ENCODE measurements around the gene GPR151. TPM values are rescaled to one million over a fixed set of nuclear protein-coding genes. Genes with fewer than 3 reads are reported as not detected.
A peak's percentile ranks its signal among the peaks of the same experiment; 100 is the strongest.

Gene GPR151
- total and polyA plus RNA-seq, 2 of the 4 experiments (the other 2 are of a cell fraction), result not detected

GRCh38 chr5:146560205-146560812 lies 44.3 kb upstream of the GPR151 start:
- intact Hi-C loops (cut with micrococcal nuclease), result no loop called here
- Histone ChIP-seq H3K18ac (ENCODE audit: low read depth, low read length) (no peak overlapping the region; the same call in 1 of the 2 replicates), H2BK20ac (ENCODE audit: low read depth, low read length) (no peak overlapping the region), H3K9ac (ENCODE audit: low read depth, low read length) (no peak overlapping the region), H2BK120ac (ENCODE audit: low read depth, low read length) (no peak overlapping the region), H4K20me1 (ENCODE audit: insufficient read depth, low read length) (no peaks in the 10 kb centered on the region), H3K14ac (replicated peaks; ENCODE audit: low read depth, low read length) (no peak overlapping the region), H4K5ac (ENCODE audit: low read depth, low read length) (no peak overlapping the region), H2AK5ac (ENCODE audit: low read depth, low read length) (no peak overlapping the region), H3K9me3 (ENCODE audit: control insufficient read depth, insufficient read depth, low read length) (no peaks in the 10 kb centered on the region), H2BK15ac (ENCODE audit: low read depth, low read length) (no peak overlapping the region), H2AFZ (replicated peaks; ENCODE audit: low read length, poor library complexity) (no peak overlapping the region), H4K8ac (ENCODE audit: low read depth in 2 of 2, low read length in 2 of 2) (peak overlapping the region in 1 of 2 experiments; percentile 57; a peak in 1 of 4 replicates), H3K27ac (ENCODE audit: insufficient read depth, low read length) (no peak overlapping the region), H3K9me1 (ENCODE audit: insufficient read depth, low read length) (no peaks in the 10 kb centered on the region), H2BK5ac (ENCODE audit: low read depth, low read length, poor library complexity, severe bottlenecking) (no peak overlapping the region), H4K91ac (ENCODE audit: insufficient read depth, low read depth, low read length) (no peak overlapping the region), H3K36me3 (ENCODE audit: control insufficient read depth, insufficient read depth, low read length) (no peaks in the 10 kb centered on the region), H3K27me3 (ENCODE audit: control insufficient read depth, insufficient read depth, low read length) (no peaks in the 10 kb centered on the region), H3K4me2 (ENCODE audit: low read depth, low read length) (no peak overlapping the region), H3K23ac (ENCODE audit: low read depth, low read length) (no peak overlapping the region), H3K56ac (ENCODE audit: extremely low read depth, insufficient read depth, low read length) (no peak overlapping the region), H3K4ac (ENCODE audit: low read depth, low read length) (no peak overlapping the region), H3K4me3 (ENCODE audit: insufficient read depth, low read depth, low read length) (no peak overlapping the region), H3K79me1 (ENCODE audit: low read depth in 1 of 2, low read length in 2 of 2) (no peaks in the 10 kb centered on the region), H2AK9ac (replicated peaks; ENCODE audit: low read depth, low read length, poor library complexity) (no peak overlapping the region), H3K4me1 (ENCODE audit: control insufficient read depth, insufficient read depth, low read length) (no peaks in the 10 kb centered on the region)
- POLR2A ChIA-PET (ENCODE audit: unreplicated experiment), result no interaction called here
- no peak for TF ChIP-seq RFX5 (IDR thresholded peaks at IDR 0.05; ENCODE audit: low read depth, low read length)
- no peak for TF ChIP-seq USF2 (IDR thresholded peaks at IDR 0.05; ENCODE audit: low read depth, low read length)
- no peak for TF ChIP-seq NFE2L2 (IDR thresholded peaks at IDR 0.05; ENCODE audit: low read depth, low read length)
- no peak for TF ChIP-seq FOS (IDR thresholded peaks at IDR 0.05; ENCODE audit: low read depth, low read length)
- no peak for TF ChIP-seq ELK1 (IDR thresholded peaks at IDR 0.05; ENCODE audit: borderline replicate concordance, low read depth, low read length)
- TF ChIP-seq CEBPB (IDR thresholded peaks at IDR 0.05; ENCODE audit: low read depth, low read length), result no peak
- TF ChIP-seq MAZ (IDR thresholded peaks at IDR 0.05; ENCODE audit: borderline replicate concordance, low read depth, low read length), result no peak
- TF ChIP-seq MAFK (IDR thresholded peaks at IDR 0.05; ENCODE audit: low read depth, low read length), result no peak
- no peak for TF ChIP-seq BHLHE40 (IDR thresholded peaks at IDR 0.05; ENCODE audit: low read depth, low read length)
- no peak for TF ChIP-seq MXI1 (IDR thresholded peaks at IDR 0.05; ENCODE audit: borderline replicate concordance, low read depth, low read length)
- no peak for TF ChIP-seq SMC3 (IDR thresholded peaks at IDR 0.05; ENCODE audit: low read depth, low read length)
- TF ChIP-seq RAD21 (IDR thresholded peaks at IDR 0.05; ENCODE audit: low read length), result no peak
- TF ChIP-seq POLR2A (IDR thresholded peaks at IDR 0.05; ENCODE audit: low read depth, low read length), result no peak
- TF ChIP-seq CHD1 (IDR thresholded peaks at IDR 0.05; ENCODE audit: low read depth, low read length), result no peak
- no peak for TF ChIP-seq RCOR1 (IDR thresholded peaks at IDR 0.05; ENCODE audit: insufficient replicate concordance, low read length)
- TF ChIP-seq CTCF (conservative IDR thresholded peaks at IDR 0.05; ENCODE audit: low read depth, low read length), result no peak
- dilution Hi-C loops (cut with HindIII; ENCODE audit: low sequenced_read_pairs, unreplicated experiment), result no loop called here
- CTCF ChIA-PET, result no interaction called here
- no TSS peak for BruUV-seq (replicated peaks)
- in situ Hi-C loops (cut with MboI; ENCODE audit: low sequenced_read_pairs), result no loop called here
- no CpG with 5 or more reads among the region's 3 CpGs for WGBS, 2 experiments (ENCODE audit: extremely low coverage in 2 of 2, insufficient read length in 1 of 2)
- ATAC-seq (ENCODE audit: low read depth) (peak; percentile 59), DNase-seq (peak; percentile 5)
